ENCODE measurements around the gene POMT2. TPM values are rescaled to one million over a fixed set of nuclear protein-coding genes. Genes with fewer than 3 reads are reported as not detected.
"Not testable (repeated sequence)": the region's sequence is repeated elsewhere in the genome, so short reads cannot be mapped to it uniquely, and the experiment has no call there.

Gene POMT2
- total and polyA plus RNA-seq, 9 donors = 6.7 to 35.3 (median 16.1) TPM

- WGBS, 3 donors = 40 to 54% (median 48%) methylated on average over 5 of the region's 5 CpGs
- Histone ChIP-seq H3K9me3 (no peaks in the 10 kb centered on the region), H3K27ac (no peak overlapping the region), H3K4me1 (ENCODE audit: insufficient read depth) (peaks cover 5% of the 10 kb centered on the region), H3K36me3 (no peaks in the 10 kb centered on the region), H3K4me3 (peak overlapping the region; percentile 100), H3K27me3 (no peaks in the 10 kb centered on the region)
- DNase-seq = no peak
- TF ChIP-seq CTCF (IDR thresholded peaks at IDR 0.05) = no peak
- intact Hi-C loops (cut with DNase I) = loop anchor here in 3 of 4 donors (10.0 kb wide), 2 partner anchors 165 to 445 kb away; no protein-coding TSS in a partner anchor
These were observed 1.3 kb downstream of the POMT2 start for GRCh38 chr14:77319422-77319821.

GRCh38 chr14:77318756-77319155 lies 1.9 kb downstream of the POMT2 start:
- not testable (repeated sequence) for DNase-seq; H3K9me3 ChIP-seq; H3K4me1 ChIP-seq (ENCODE audit: insufficient read depth); H3K4me3 ChIP-seq; H3K36me3 ChIP-seq; H3K27ac ChIP-seq; H3K27me3 ChIP-seq
- intact Hi-C loops (cut with DNase I) = loop anchor here in 3 of 4 donors (10.0 kb wide), 2 partner anchors 164 to 444 kb away; no protein-coding TSS in a partner anchor
- 89 to 92% (median 91%) methylated on average over 11 of the region's 11 CpGs for WGBS, 3 donors

GRCh38 chr14:77318006-77318553 lies 2.6 kb downstream of the POMT2 start:
- DNase-seq = no peak
- 65 to 72% (median 67%) methylated on average over 5 of the region's 5 CpGs for WGBS, 3 donors
- Histone ChIP-seq H3K36me3 (no peaks in the 10 kb centered on the region), H3K9me3 (no peaks in the 10 kb centered on the region), H3K27me3 (no peaks in the 10 kb centered on the region), H3K27ac (no peak overlapping the region), H3K4me1 (ENCODE audit: insufficient read depth) (peaks cover 9% of the 10 kb centered on the region), H3K4me3 (no peak overlapping the region)
- intact Hi-C loops (cut with DNase I) = loop anchor here in 3 of 4 donors (10.0 kb wide), 2 partner anchors 163 to 443 kb away; no protein-coding TSS in a partner anchor
- TF ChIP-seq EP300 (IDR thresholded peaks at IDR 0.05) (no peak), POLR2A (IDR thresholded peaks at IDR 0.05) (no peak), CTCF (IDR thresholded peaks at IDR 0.05) (no peak)

GRCh38 chr14:77316872-77317301 lies 3.8 kb downstream of the POMT2 start:
- no peak overlapping the region for H3K27ac ChIP-seq
- intact Hi-C loops (cut with DNase I) = loop anchor here in 3 of 4 donors (10.0 kb wide), 2 partner anchors 162 to 442 kb away; no protein-coding TSS in a partner anchor
- H3K4me1 ChIP-seq (ENCODE audit: insufficient read depth) = peaks cover 9% of the 10 kb centered on the region
- H3K4me3 ChIP-seq = no peak overlapping the region
- 70 to 86% (median 76%) methylated on average over 5 of the region's 5 CpGs for WGBS, 3 donors
- no peak for TF ChIP-seq EP300 (IDR thresholded peaks at IDR 0.05)
- no peak for TF ChIP-seq CTCF (IDR thresholded peaks at IDR 0.05)
- TF ChIP-seq POLR2A (IDR thresholded peaks at IDR 0.05) = no peak
- H3K36me3 ChIP-seq = no peaks in the 10 kb centered on the region
- no peaks in the 10 kb centered on the region for H3K27me3 ChIP-seq
- no peak for DNase-seq
- H3K9me3 ChIP-seq = no peaks in the 10 kb centered on the region

GRCh38 chr14:77316195-77316505 lies 4.5 kb downstream of the POMT2 start:
- intact Hi-C loops (cut with DNase I) = loop anchor here in 3 of 4 donors (10.0 kb wide), 2 partner anchors 161 to 441 kb away; no protein-coding TSS in a partner anchor
- Histone ChIP-seq H3K27ac (no peak overlapping the region), H3K27me3 (no peaks in the 10 kb centered on the region), H3K4me3 (no peak overlapping the region), H3K4me1 (ENCODE audit: insufficient read depth) (peaks cover 9% of the 10 kb centered on the region), H3K9me3 (no peaks in the 10 kb centered on the region), H3K36me3 (no peaks in the 10 kb centered on the region)
- TF ChIP-seq CTCF (IDR thresholded peaks at IDR 0.05) (no peak), POLR2A (IDR thresholded peaks at IDR 0.05) (no peak), EP300 (IDR thresholded peaks at IDR 0.05) (no peak)
- 7 to 38% (median 18%) methylated on average over 1 of the region's 1 CpG for WGBS, 3 donors
- no peak for DNase-seq
